HG03045 (cell line): Measurements from ENCODE around the gene MPP7.
"Not testable (repeated sequence)": the region's sequence is repeated elsewhere in the genome, so short reads cannot be mapped to it uniquely, and the experiment has no call there.

Source experiments
- ATAC-seq: cut with Tn5 transposase; IDR thresholded peaks from one replicate; pipeline ENCODE4 v1.9.1; 2021; ENCODE audit warnings: mild to moderate bottlenecking, moderate library complexity; ENCODE audit not compliant: unreplicated experiment

Gene MPP7

DNA sequence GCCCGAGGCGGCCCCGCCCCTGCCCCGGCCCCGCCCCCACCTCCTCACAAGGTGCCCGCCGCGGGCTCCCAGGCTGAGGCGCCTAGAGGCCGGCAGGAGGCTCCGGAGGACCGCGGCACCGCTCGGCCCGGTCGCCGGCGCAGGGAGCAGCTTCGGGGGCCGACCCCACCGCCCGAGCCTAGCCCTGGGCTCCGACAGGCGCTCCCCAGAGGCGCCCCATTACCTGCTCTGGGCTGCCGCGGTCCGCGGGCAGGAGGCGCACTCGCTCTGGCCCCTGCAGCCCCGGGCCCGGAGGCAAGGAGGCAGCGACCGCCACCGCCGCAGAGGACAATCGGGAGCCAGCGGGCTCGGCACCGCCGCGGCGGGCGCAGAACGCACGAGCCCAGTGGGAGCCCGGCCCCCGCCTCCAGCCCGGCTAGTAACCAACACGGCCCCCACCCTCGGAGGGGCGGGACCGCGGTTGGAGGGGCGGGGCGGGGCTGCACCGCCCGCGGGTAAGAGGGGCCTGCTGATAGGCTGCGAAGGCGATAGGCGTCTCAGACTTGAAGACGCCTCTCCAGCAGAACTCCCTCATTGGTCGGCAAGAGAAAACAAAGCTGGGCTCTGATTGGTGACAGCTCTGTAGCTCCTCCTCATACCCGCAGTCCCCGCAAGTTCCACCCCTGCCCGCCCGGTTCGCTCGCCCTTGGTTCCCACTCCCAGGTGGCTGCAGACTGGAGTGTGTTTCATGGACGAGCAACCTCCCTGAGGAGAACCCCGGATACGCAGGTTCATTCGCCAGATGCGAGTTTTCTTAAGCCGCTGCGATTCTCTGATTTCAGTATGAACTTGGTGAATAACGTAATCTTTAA is at the start of gene MPP7:
Gene MPP7 (minus strand): TSS at position 427 of the 851 bp plus-strand sequence. CDS start 64,460 bp downstream, outside the sequence.
- peak; percentile 100 for ATAC-seq

GRCh38 chr10:28349892-28350291 is 47.0 kb upstream of the MPP7 start:
- no peak for ATAC-seq

DNA sequence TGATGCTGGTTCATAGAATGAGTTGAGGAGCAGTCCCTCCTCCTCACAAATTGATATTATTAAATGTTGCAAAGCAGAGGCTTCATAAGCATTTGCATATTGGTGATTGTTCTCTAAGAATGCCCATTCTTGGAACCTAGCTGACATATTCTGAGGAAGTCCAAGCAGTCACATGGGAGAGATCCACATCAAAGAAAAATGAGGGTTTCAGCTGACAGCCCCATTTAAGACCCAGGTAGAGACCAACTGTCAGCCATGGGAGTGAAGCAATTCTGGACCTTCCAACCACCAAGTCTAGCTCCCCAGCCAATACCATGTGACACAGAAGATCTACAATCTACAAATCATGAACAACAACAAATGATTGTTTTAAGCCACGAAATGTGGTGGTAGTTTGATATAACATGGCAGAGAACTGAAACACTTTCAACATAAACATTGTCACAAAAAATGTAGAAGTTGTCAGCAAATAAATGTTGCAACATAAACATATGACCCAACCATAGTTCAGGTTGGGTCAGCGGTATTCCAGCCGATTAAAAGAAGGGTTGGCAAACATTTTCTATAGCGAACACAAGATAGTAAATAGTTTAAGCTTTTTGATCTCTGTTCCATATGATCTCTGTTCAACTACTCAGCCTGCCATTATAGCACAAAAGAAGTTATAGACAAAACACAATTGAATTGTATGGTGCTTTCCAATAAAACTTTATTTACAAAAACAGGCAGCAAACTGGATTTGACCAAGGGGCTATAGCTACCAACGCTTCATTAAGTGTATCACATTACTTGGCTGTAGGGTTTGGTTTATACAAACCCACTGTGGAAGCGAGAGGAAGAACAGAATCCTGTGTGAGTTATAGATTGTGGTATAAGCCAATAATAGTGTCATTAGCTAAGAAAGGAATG is 41.4 kb upstream of the MPP7 start:
- ATAC-seq: no peak

DNA sequence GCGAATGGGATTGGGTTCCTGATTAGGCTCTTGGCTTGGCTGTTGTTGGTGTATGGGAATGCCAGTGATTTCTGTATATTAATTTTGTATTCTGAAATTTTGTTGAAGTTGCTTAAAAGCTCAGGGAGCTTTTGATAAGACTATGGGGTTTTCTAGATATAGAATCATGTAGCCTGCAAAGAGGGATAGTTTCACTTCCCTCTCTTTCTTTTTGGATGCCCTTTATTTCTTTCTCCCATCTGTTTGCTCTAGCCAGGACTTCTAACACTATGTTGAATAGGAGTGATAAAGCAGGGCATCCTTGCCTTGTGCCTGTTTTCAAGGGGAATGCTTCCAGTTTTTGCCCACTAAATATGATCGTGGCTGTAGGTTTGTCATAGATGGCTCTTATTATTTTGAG is 40.4 kb upstream of the MPP7 start:
- no peak for ATAC-seq

- ATAC-seq: not testable (repeated sequence)
Observed at GRCh38 chr10:28341679-28342078, 38.8 kb upstream of the MPP7 start.

DNA sequence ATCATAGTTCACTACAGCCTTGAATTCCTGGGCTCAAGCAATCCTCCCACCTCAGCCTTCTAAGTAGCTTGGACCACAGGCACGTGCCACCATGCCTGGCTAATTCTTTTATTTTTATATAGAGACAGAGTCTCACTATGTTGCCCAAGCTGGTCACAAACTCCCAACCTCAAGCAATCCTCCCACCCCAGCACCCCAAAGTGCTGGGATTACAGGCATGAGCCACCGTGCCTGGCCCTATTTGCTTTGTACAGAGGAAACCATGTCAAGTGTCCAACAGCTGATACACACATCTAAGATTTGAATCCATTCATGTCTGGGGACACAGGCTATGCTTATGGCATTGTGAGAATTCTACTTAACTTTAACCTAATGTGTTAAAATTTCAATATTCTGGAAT is 29.9 kb upstream of the MPP7 start:
- no peak for ATAC-seq

GRCh38 chr10:28331841-28332240 is 29.0 kb upstream of the MPP7 start:
- ATAC-seq: no peak

DNA sequence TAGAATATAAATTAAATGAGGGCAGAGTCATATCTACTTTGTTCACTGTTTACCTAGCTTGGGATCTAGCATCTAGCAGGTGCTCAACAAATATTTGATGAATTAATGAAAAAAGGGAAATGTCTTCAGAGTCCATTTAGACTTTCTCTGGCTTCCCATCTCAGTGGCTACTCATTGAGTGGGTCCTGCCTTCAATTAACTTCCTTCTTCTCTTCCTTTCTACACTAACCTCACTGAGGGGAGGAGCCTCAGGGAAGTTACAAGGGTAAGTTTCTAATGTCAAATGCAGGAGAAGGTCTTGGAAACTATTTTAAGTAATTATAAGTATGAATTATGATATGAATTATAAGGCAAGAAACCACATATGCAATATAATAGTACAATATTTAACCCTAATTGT is 28.2 kb upstream of the MPP7 start:
- ATAC-seq: no peak

GRCh38 chr10:28328346-28328745 is 25.5 kb upstream of the MPP7 start:
- no peak for ATAC-seq

GRCh38 chr10:28327491-28327880 is 24.6 kb upstream of the MPP7 start:
- no peak for ATAC-seq

DNA sequence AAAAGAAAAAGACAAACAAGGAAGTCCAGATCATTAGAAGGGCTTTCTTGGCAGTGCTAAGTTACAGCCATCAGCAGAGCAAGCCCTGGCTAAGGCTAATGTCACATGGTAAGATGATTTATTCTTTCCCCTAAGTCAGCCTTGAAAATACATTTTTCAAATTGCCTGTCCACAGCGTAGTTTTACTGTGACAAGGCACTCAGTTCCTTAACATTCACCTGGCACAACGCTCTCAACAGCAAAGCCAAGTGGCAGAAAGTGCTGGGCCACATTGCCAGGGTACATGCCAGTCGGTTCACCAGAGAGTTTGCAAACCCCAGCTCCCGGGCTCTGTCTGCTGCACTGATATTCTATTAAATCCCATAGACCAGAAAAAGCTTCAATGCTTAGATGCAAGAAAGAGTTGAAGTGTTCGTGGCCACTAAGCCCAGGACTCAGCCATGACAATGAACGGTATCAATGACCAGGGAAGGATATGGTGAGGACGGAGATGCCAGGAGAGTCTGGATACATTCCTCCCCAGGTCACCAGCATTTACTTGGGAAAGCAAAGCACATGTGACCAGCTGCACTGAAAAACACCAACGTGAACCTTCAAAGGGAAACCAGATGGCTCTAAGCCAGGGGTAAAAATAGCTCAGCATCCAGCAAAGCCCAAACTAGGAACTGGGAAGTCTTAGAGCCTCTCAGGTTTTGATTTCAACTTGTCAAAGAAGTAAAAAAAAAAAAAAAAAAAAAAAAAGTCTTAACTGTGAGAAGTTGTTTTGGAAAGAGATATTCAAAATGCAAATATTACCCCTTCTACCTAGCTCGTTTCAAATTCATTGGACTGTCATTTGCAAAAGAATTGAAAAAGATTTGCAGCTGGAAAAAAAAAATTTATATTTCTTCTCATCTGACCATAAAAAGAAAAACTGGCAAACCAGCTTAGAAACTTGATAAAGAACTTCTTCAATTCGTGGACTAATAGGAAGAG is 23.9 kb upstream of the MPP7 start:
- no peak for ATAC-seq

DNA sequence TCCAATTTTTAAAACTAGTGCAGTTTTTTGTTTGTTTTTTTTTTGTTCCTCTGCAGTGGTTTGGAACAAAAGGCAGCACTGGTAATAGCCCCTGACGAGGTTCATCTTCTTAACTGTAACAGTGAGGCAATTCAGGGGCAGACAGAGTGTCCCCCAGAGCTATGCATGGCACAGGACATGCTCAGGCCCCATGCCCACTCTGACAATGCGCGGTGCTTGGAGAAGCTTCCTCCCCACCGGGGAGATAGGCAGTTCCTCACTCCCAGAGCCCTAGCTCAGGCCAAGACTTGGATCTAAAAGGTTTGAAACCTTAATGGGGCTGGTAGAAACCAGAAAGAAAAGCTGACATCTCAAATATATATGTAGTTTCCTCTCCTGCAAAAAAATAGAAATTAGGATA is 17.9 kb upstream of the MPP7 start:
- ATAC-seq: no peak

GRCh38 chr10:28320090-28320489 is 17.2 kb upstream of the MPP7 start:
- no peak for ATAC-seq

- not testable (repeated sequence) for ATAC-seq
Observed at GRCh38 chr10:28319061-28319460, 16.2 kb upstream of the MPP7 start.

- ATAC-seq: no peak
Observed at GRCh38 chr10:28318626-28319025, 15.8 kb upstream of the MPP7 start.

GRCh38 chr10:28317760-28318159 is 14.9 kb upstream of the MPP7 start:
- no peak for ATAC-seq

DNA sequence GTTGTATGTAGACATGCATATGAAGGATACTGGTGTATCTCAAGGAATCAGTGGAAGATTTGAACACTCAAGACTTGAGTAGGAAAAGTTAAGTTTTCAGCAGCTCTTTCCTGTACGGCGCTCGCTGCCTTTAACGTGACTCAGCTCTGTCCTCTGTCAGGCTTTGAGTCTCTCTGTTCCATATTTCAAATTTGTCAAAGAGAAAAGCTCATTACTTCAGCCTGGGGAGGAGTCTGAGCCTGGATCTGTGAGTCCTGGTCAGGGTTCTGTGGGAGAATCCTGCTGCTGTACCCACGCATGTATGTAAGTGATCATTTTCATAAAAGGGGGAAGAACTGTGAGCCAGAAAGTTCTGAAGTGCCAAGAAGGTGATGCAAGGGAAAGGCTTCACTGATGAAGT is 13.8 kb upstream of the MPP7 start:
- no peak for ATAC-seq

GRCh38 chr10:28315140-28315539 is 12.3 kb upstream of the MPP7 start:
- no peak for ATAC-seq

DNA sequence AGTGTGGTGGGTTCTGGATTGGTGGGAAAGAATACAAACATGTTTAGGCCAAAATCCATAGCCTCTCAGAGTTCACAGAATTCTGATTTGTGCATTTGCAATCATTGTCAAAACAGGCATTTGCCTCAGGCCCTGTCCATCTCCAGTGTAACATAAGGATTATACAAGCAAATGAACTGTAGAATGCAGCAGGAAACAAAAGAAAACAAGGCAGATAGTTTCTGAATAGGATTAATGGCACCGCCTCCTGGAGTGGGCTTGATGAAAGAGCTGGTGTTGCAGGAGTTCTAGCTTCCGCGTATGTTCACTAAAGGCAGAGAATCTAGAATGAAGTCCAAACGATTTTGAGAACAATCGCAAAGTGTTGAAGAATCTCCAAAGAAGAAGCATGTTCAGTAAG is 11.3 kb upstream of the MPP7 start:
- ATAC-seq: no peak

GRCh38 chr10:28312572-28312971 is 9.7 kb upstream of the MPP7 start:
- ATAC-seq: no peak

DNA sequence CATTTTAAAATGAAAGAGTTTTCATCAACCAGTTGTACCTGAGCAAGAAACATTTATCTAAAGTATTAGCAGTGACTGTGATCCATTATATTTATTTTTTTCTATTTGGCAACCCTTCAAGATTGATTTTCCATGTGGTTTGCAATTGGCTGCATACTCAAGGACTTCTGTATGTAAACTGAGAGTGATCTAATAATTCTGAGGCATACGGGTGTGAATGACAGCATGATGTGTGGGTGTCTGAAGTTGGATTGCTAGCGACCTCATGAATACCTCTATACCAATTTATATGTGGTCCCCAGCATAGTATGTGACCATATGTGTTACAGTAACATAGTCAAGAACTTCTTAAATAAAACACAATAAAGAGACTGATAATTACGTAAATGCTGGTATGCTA is 8.2 kb upstream of the MPP7 start:
- no peak for ATAC-seq
